K562 (cell line): ENCODE results near the gene PTTG1IP. TPM values are rescaled to one million over a fixed set of nuclear protein-coding genes. Genes with fewer than 3 reads are reported as not detected.

ENCODE experiments used
- BMI1 ChIP-seq: fragments of 150-350 bp; IDR thresholded peaks from 2 replicates; pipeline ENCODE4 v1.6.1; 2014; ENCODE audit warnings: low read length
- CBX2 ChIP-seq: fragments of 200-600 bp; sonication (generic); IDR thresholded peaks from one replicate; pipeline ENCODE4 v1.6.1; 2012; ENCODE audit warnings: mild to moderate bottlenecking, low read length, inconsistent platforms; ENCODE audit not compliant: insufficient read depth, poor library complexity, severe bottlenecking
- CCNT2 ChIP-seq: IDR thresholded peaks from 2 replicates; pipeline ENCODE4 v1.6.1; 2011; ENCODE audit warnings: borderline replicate concordance, low read depth, mild to moderate bottlenecking, moderate library complexity, mixed read lengths, low read length; ENCODE audit not compliant: insufficient read length; ENCODE audit errors: extremely low read depth
- CTBP1 ChIP-seq: fragments of 450-650 bp; IDR thresholded peaks from 2 replicates; pipeline ENCODE4 v1.6.1; 2016; ENCODE audit warnings: borderline replicate concordance
- E4F1 ChIP-seq: fragments of 250-450 bp; sonication (Bioruptor Pico); IDR thresholded peaks from 2 replicates; pipeline ENCODE4 v1.5.0; 2021; ENCODE audit warnings: mild to moderate bottlenecking, borderline replicate concordance
- FOXK2 ChIP-seq, 2 experiments: fragments of 450-650 bp; IDR thresholded peaks in 1 of 2; conservative IDR thresholded peaks in 1 of 2; 2 replicates each; pipeline ENCODE4 v1.6.1; 2016; ENCODE audit warnings: low read depth in 2 of 2, mild to moderate bottlenecking in 1 of 2
- HBP1 ChIP-seq: fragments of 450-650 bp; formaldehyde crosslinking; IDR thresholded peaks from 2 replicates; pipeline ENCODE4 v1.4.0; 2022; ENCODE audit warnings: missing genetic modification characterization
- KLF16 ChIP-seq: IDR thresholded peaks from 2 replicates; pipeline ENCODE4 v1.6.1; 2016; ENCODE audit warnings: antibody characterized with exemption
- MAX ChIP-seq: sonication (generic); formaldehyde crosslinking; IDR thresholded peaks from 2 replicates; pipeline ENCODE4 v1.9.0; 2022; ENCODE audit warnings: mild to moderate bottlenecking, missing genetic modification reagents
- MYC ChIP-seq, 2 experiments: fragments of 250-450 bp in 1 of 2; sonication (Bioruptor Pico) in 1 of 2; IDR thresholded peaks; 2 replicates each; pipeline versions ENCODE4 v1.5.1 to v1.6.1; 2012 to 2021; ENCODE audit warnings: low read depth in 2 of 2, borderline replicate concordance in 1 of 2, improper control_type of control experiment in 1 of 2, low read length in 1 of 2, mild to moderate bottlenecking in 1 of 2, moderate library complexity in 1 of 2
- NFE2 ChIP-seq: IDR thresholded peaks from 2 replicates; pipeline ENCODE4 v1.6.1; 2014; ENCODE audit warnings: antibody characterized with exemption, low read depth
- PRMT5 ChIP-seq: sonication (generic); formaldehyde crosslinking; IDR thresholded peaks from 2 replicates; pipeline ENCODE4 v1.5.0; 2020; ENCODE audit warnings: missing genetic modification reagents
- SP1 ChIP-seq: sonication (generic); formaldehyde crosslinking; IDR thresholded peaks from 2 replicates; pipeline ENCODE4 v1.8.1; 2022; ENCODE audit warnings: mild to moderate bottlenecking, missing genetic modification reagents
- SREBF2 ChIP-seq: sonication (generic); formaldehyde crosslinking; IDR thresholded peaks from 2 replicates; pipeline ENCODE4 v1.4.0; 2020; ENCODE audit warnings: mild to moderate bottlenecking, missing genetic modification reagents
- SRSF9 ChIP-seq: fragments of 200-400 bp; formaldehyde crosslinking; IDR thresholded peaks from 2 replicates; pipeline ENCODE4 v1.6.1; 2017; ENCODE audit warnings: low read depth, low read length, borderline replicate concordance
- TOE1 ChIP-seq, 2 experiments: fragments of 450-650 bp in 1 of 2; sonication (generic) in 1 of 2; formaldehyde crosslinking in 1 of 2; IDR thresholded peaks; 2 replicates each; pipeline versions ENCODE4 v1.7.1 to v1.8.0; 2016 to 2022; ENCODE audit warnings: borderline replicate concordance in 2 of 2, mild to moderate bottlenecking in 2 of 2, antibody characterized with exemption in 1 of 2, inconsistent platforms in 1 of 2, low read depth in 1 of 2, missing genetic modification reagents in 1 of 2, moderate library complexity in 1 of 2
- ZNF121 ChIP-seq: sonication (generic); formaldehyde crosslinking; conservative IDR thresholded peaks from 2 replicates; pipeline ENCODE4 v1.8.0; 2022; ENCODE audit warnings: missing genetic modification reagents
- ZNF175 ChIP-seq: fragments of 200-800 bp; sonication (Bioruptor generic); IDR thresholded peaks from 2 replicates; pipeline ENCODE4 v1.6.1; 2016; ENCODE audit warnings: low read depth, mild to moderate bottlenecking, missing genetic modification characterization, missing compliant biosample characterization
- ZNF3 ChIP-seq: fragments of 250-450 bp; sonication (Bioruptor Pico); IDR thresholded peaks from 2 replicates; pipeline ENCODE4 v1.5.0; 2021; ENCODE audit warnings: mild to moderate bottlenecking, moderate library complexity
- polyA plus RNA-seq, 8 experiments: library from polyadenylated mRNA; depleted of rRNA in 4 of 8; stranded (reverse) in 5 of 8; unstranded in 3 of 8; fragments of >200 nt; fragmentation: Nextera tagmentation in 2 of 8; fragmentation: Illumina TruSeq in 1 of 8; extraction: Ambion mirVana in 2 of 8; extraction: Trizol in 1 of 8; gene quantifications; 2 replicates each; pipeline versions ENCODE4 v1.2.1 to v1.2.3, GENCODE V29; 2011 to 2014; ENCODE audit warnings: inconsistent platforms in 1 of 8, missing spikeins in 1 of 8
- total RNA-seq, 7 experiments: library from RNA; depleted of rRNA in 6 of 7; stranded (reverse); fragments of >200 nt in 6 of 7; fragmentation: Illumina TruSeq in 2 of 7; extraction: Trizol in 2 of 7; gene quantifications; 2 replicates each; pipeline versions ENCODE4 v1.2.1 to v1.2.3, GENCODE V29; 2011 to 2021; ENCODE audit warnings: low replicate concordance in 1 of 7
- TF ChIP-seq, protein P1 (sequence below): fragments of 450-650 bp; conservative IDR thresholded peaks from 2 replicates; pipeline ENCODE4 v1.6.1; 2016; ENCODE audit warnings: missing genetic modification characterization, low read depth, mild to moderate bottlenecking, control low read depth, missing compliant biosample characterization

Gene PTTG1IP
- total and polyA plus RNA-seq, 9 of the 15 experiments (the other 6 are each of a cell fraction or from before 2014, with no cell fraction given), result 5.0 to 99.3 (median 82.4) TPM

GRCh38 chr21:44911384-44912157 lies 38.1 kb upstream of the PTTG1IP start (continued):
- TF ChIP-seq ZNF3 (CRISPR knock-in tag), result no peak
- TF ChIP-seq ZNF121 (CRISPR knock-in tag), result no peak
- no peak for TF ChIP-seq ZNF175 (CRISPR knock-in tag)
- no peak for TF ChIP-seq MYC (IDR thresholded peaks at IDR 0.05; ENCODE audit: low read depth, low read length)
- TF ChIP-seq MYC (CRISPR knock-in tag; IDR thresholded peaks at IDR 0.05; ENCODE audit: borderline replicate concordance, low read depth), result no peak
- no peak for TF ChIP-seq PRMT5
- TF ChIP-seq SP1 (CRISPR knock-in tag), result no peak
- TF ChIP-seq BMI1, result no peak
- no peak for TF ChIP-seq FOXK2 (conservative IDR thresholded peaks at IDR 0.05 in 1 of 2, IDR thresholded peaks at IDR 0.05 in 1 of 2; ENCODE audit: low read depth in 2 of 2)
- TF ChIP-seq SREBF2 (CRISPR knock-in tag), result no peak
- TF ChIP-seq MAX, result no peak
- no peak for TF ChIP-seq HBP1
- no peak for TF ChIP-seq NFE2
- no peak for TF ChIP-seq CBX2
- TF ChIP-seq SRSF9, result no peak
- no peak for TF ChIP-seq E4F1 (CRISPR knock-in tag)
- TF ChIP-seq, protein P1, sequence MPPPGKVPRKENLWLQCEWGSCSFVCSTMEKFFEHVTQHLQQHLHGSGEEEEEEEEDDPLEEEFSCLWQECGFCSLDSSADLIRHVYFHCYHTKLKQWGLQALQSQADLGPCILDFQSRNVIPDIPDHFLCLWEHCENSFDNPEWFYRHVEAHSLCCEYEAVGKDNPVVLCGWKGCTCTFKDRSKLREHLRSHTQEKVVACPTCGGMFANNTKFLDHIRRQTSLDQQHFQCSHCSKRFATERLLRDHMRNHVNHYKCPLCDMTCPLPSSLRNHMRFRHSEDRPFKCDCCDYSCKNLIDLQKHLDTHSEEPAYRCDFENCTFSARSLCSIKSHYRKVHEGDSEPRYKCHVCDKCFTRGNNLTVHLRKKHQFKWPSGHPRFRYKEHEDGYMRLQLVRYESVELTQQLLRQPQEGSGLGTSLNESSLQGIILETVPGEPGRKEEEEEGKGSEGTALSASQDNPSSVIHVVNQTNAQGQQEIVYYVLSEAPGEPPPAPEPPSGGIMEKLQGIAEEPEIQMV (tag), result no peak
- peak; percentile 62 for TF ChIP-seq KLF16
- TF ChIP-seq TOE1 (IDR thresholded peaks at IDR 0.05; ENCODE audit: borderline replicate concordance), result no peak
- TF ChIP-seq TOE1 (CRISPR knock-in tag; IDR thresholded peaks at IDR 0.05; ENCODE audit: borderline replicate concordance, low read depth), result no peak
- TF ChIP-seq CTBP1, result peak; percentile 44; the same call in 1 of the 2 replicates
- no peak for TF ChIP-seq CCNT2
